Dermis blood vessel endothelial cell (primary cell): ENCODE results near the gene RNF167. TPM values are rescaled to one million over a fixed set of nuclear protein-coding genes. Genes with fewer than 3 reads are reported as not detected.
"Not testable (repeated sequence)": the region's sequence is repeated elsewhere in the genome, so short reads cannot be mapped to it uniquely, and the experiment has no call there.

Experiments used
- DNase-seq: peaks from one replicate; pipeline ENCODE4 v3.0.0; 2010
- total RNA-seq: library from RNA; depleted of rRNA; stranded (reverse); fragments of >200 nt; gene quantifications from 2 replicates; pipeline ENCODE4 v1.2.3, GENCODE V29; 2014

The RNF167 gene
- total RNA-seq, 1 donor from 2014 or later = 13.6 TPM

- DNase-seq = peak; percentile 92
Measured at GRCh38 chr17:4903051-4903818, 36.8 kb upstream of the RNF167 start, which contains the start of gene CHRNE. Gene CHRNE (minus strand): TSS chr17:4903098. CDS start chr17:4903063, 35 bp downstream.

- DNase-seq = not testable (repeated sequence)
Measured at GRCh38 chr17:4906642-4907041, 33.4 kb upstream of the RNF167 start.

- DNase-seq = no peak
Measured at GRCh38 chr17:4908301-4908700, 31.8 kb upstream of the RNF167 start.

GRCh38 chr17:4908711-4909496, 31.2 kb upstream of the RNF167 start:
- DNase-seq = peak; percentile 96

- DNase-seq = no peak
Measured at GRCh38 chr17:4913994-4914393, 26.1 kb upstream of the RNF167 start.

GRCh38 chr17:4914551-4914950, 25.5 kb upstream of the RNF167 start:
- DNase-seq = not testable (repeated sequence)

- DNase-seq = no peak
Measured at GRCh38 chr17:4919511-4920047, 20.5 kb upstream of the RNF167 start.

- DNase-seq = no peak
Measured at GRCh38 chr17:4920351-4921048, 19.6 kb upstream of the RNF167 start.

GRCh38 chr17:4921320-4921719, 18.7 kb upstream of the RNF167 start:
- DNase-seq = no peak

GRCh38 chr17:4926577-4927335, 13.3 kb upstream of the RNF167 start:
- not testable (repeated sequence) for DNase-seq

GRCh38 chr17:4928881-4929280, 11.2 kb upstream of the RNF167 start:
- DNase-seq = no peak

GRCh38 chr17:4931963-4932362, 8.1 kb upstream of the RNF167 start, which contains the start of gene GP1BA:
Gene GP1BA (plus strand): TSS chr17:4932277. CDS start chr17:4932605, 328 bp downstream.
- DNase-seq = no peak

- DNase-seq = no peak
Measured at GRCh38 chr17:4932756-4933155, 7.3 kb upstream of the RNF167 start.

- DNase-seq = no peak
Measured at GRCh38 chr17:4933646-4934045, 6.4 kb upstream of the RNF167 start.

GRCh38 chr17:4934173-4934979, 5.7 kb upstream of the RNF167 start:
- peak; percentile 43 for DNase-seq

GRCh38 chr17:4935650-4936049, 4.4 kb upstream of the RNF167 start:
- DNase-seq = no peak

- DNase-seq = no peak
Measured at GRCh38 chr17:4936436-4936835, 3.6 kb upstream of the RNF167 start.

GRCh38 chr17:4937553-4937952, 2.5 kb upstream of the RNF167 start:
- DNase-seq = no peak

- DNase-seq = no peak
Measured at GRCh38 chr17:4938069-4938491, 2.0 kb upstream of the RNF167 start.

- peak; percentile 38 for DNase-seq
Measured at GRCh38 chr17:4938688-4939545, 1.2 kb upstream of the RNF167 start.
